Activated B cell treated with CpG ODN at 0.5 μM for 24 hours (primary cell): Measurements from ENCODE around the gene HS2ST1. TPM values are rescaled to one million over a fixed set of nuclear protein-coding genes. Genes with fewer than 3 reads are reported as not detected.

Experiments used
- ATAC-seq: fragments of 200-7000 bp; cut with Tn5 transposase; one replicate; pipeline ENCODE4 v1.10.0; 2021; ENCODE audit warnings: low read depth, mild to moderate bottlenecking, moderate library complexity
- CTCF ChIA-PET: fragments of 350-600 bp; sonication (Branson Sonifier 250); formaldehyde crosslinking; loops from one replicate; lab custom pipeline; 2021; ENCODE audit warnings: antibody characterized with exemption; lab: Charles Lee
- POLR2A ChIA-PET: fragments of 350-600 bp; sonication (Branson Sonifier 250); formaldehyde crosslinking; loops from one replicate; lab custom pipeline; 2021; ENCODE audit warnings: antibody characterized with exemption; lab: Charles Lee
- DNase-seq: peaks from one replicate; pipeline ENCODE4 v3.0.0; 2022
- H3K27ac Mint-ChIP-seq: one replicate; pipeline ENCODE4 v1.8.0; 2020; ENCODE audit warnings: mixed read lengths
- H3K27me3 Mint-ChIP-seq: one replicate; pipeline ENCODE4 v1.8.0; 2021; ENCODE audit warnings: mixed read lengths
- H3K36me3 Mint-ChIP-seq: one replicate; pipeline ENCODE4 v1.8.0; 2021; ENCODE audit warnings: low read depth, mixed read lengths
- H3K4me1 Mint-ChIP-seq: one replicate; pipeline ENCODE4 v1.8.0; 2021; ENCODE audit warnings: mixed read lengths
- H3K4me3 Mint-ChIP-seq: one replicate; pipeline ENCODE4 v1.8.0; 2020; ENCODE audit warnings: mild to moderate bottlenecking, mixed read lengths
- H3K9me3 Mint-ChIP-seq: one replicate; pipeline ENCODE4 v1.8.0; 2020; ENCODE audit warnings: mixed read lengths
- intact Hi-C: fragments of 100-400 bp; cut with micrococcal nuclease; formaldehyde crosslinking; loops from one replicate; pipeline ENCODE4 v1.15.1; 2024
- total RNA-seq: library from RNA; stranded (reverse); gene quantifications from 2 replicates; pipeline ENCODE4 v1.2.3, GENCODE V29; 2022
- TF ChIP-seq, protein P1 (sequence below): fragments of 200-600 bp; IDR thresholded peaks from one replicate; pipeline ENCODE4 v1.8.0; 2022; ENCODE audit warnings: antibody characterized with exemption, mild to moderate bottlenecking

The HS2ST1 gene
- total RNA-seq, 1 donor from 2014 or later, result 24.2 TPM

DNA sequence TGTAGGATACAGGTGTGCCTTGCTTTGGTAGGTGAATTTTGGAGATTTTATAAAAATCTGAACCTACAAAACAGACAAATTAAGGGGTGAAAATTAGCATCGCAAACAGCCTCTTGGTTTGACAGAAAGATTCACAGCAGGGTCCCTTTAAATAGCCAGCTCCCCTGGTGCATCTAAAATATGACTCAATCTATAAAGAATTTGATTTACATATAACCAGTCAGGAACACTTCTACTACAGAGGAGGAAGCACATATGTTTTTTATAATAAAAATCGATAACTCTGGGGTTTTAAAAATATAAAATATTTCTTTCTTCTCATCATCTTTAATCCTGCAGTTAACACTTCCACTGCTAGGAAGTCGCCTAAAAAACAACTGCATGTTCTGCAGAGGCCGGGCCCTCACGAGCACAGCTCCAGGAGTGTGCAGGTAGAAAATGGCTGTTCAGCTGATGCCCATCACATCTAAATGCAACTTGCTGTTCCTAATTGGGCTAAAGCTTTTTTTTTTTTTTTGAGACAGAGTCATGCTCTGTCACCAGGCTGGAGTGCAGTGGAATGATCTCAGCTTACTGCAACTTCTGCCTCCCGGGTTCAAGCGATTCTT lies 203.4 kb downstream of the HS2ST1 start:
- ATAC-seq (no peak), DNase-seq (no peak)
- Mint-ChIP-seq H3K27ac (no peak overlapping the region), H3K4me1 (peaks cover 3% of the 10 kb centered on the region), H3K4me3 (no peak overlapping the region), H3K27me3 (no peaks in the 10 kb centered on the region), H3K9me3 (no peaks in the 10 kb centered on the region), H3K36me3 (no peaks in the 10 kb centered on the region)
- TF ChIP-seq, protein P1, sequence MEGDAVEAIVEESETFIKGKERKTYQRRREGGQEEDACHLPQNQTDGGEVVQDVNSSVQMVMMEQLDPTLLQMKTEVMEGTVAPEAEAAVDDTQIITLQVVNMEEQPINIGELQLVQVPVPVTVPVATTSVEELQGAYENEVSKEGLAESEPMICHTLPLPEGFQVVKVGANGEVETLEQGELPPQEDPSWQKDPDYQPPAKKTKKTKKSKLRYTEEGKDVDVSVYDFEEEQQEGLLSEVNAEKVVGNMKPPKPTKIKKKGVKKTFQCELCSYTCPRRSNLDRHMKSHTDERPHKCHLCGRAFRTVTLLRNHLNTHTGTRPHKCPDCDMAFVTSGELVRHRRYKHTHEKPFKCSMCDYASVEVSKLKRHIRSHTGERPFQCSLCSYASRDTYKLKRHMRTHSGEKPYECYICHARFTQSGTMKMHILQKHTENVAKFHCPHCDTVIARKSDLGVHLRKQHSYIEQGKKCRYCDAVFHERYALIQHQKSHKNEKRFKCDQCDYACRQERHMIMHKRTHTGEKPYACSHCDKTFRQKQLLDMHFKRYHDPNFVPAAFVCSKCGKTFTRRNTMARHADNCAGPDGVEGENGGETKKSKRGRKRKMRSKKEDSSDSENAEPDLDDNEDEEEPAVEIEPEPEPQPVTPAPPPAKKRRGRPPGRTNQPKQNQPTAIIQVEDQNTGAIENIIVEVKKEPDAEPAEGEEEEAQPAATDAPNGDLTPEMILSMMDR, result no peak
- ChIA-PET CTCF (interaction anchor here (1.0 kb wide), 1 partner anchor 389 kb away, joined by 4 read pairs; no protein-coding TSS in a partner anchor), POLR2A (interaction anchor here (0.7 kb wide), 1 partner anchor 12 kb away, joined by 3 read pairs; no protein-coding TSS in a partner anchor)
- intact Hi-C loops, result no loop called here

DNA sequence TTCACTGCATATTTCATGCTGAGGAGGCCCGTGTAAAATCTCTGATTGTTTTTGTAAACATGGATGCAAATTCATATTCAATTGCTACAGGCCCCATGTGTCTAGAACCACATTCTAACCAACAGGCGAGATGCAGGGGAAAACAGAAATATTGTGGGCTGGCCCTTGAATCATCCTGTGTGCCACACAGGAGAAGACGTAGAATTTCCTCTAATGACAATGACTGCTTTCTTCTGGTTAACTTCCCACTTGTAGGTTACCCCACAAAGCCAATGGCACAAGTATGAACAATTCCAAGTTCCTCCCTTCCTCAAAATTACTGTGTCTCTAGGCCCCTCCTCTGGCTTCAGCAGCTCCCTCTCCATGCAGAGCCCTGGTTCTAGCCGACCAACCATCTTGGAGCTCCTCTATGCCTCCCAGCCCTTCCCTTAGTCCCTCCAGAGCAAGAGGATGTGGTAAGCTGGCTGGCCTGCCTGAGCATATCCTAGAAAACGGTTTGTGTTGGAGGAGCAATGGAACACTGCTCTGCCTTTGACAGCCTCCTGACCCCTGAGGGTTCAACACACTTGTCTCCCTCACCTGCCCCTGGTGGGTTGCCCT lies 205.2 kb downstream of the HS2ST1 start:
- intact Hi-C loops, result no loop called here
- ChIA-PET POLR2A (no interaction called here), CTCF (no interaction called here)
- Mint-ChIP-seq H3K9me3 (no peaks in the 10 kb centered on the region), H3K27me3 (no peaks in the 10 kb centered on the region), H3K4me3 (no peak overlapping the region), H3K27ac (no peak overlapping the region), H3K36me3 (no peaks in the 10 kb centered on the region), H3K4me1 (peaks cover 3% of the 10 kb centered on the region)
- no peak for DNase-seq
- TF ChIP-seq, protein P1, result no peak
- ATAC-seq, result no peak

DNA sequence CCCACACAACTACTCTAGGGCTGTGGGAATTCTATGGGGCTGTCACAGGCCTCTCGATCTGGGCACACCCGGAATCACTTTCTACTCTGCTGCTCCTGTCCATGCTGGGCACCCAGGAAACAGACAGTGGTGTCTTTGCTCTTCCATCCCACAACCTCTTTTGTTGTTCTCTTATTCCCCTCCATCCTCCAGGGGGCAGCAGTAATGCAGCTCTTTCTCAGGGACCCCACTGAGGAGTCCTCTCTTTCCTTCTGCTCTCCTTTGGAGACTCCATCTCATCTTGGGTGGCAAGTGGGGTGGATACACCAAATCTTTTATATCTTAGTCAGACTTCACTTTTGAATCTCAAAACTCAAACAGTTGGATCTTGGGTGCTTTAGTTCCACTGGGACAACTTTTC lies 206.3 kb downstream of the HS2ST1 start:
- Mint-ChIP-seq H3K4me3 (no peak overlapping the region), H3K36me3 (no peaks in the 10 kb centered on the region), H3K27me3 (no peaks in the 10 kb centered on the region), H3K27ac (no peak overlapping the region), H3K9me3 (no peaks in the 10 kb centered on the region), H3K4me1 (peaks cover 3% of the 10 kb centered on the region)
- ATAC-seq (no peak), DNase-seq (no peak)
- intact Hi-C loops, result no loop called here
- POLR2A ChIA-PET, result no interaction called here
- CTCF ChIA-PET, result no interaction called here
- TF ChIP-seq, protein P1, result no peak

DNA sequence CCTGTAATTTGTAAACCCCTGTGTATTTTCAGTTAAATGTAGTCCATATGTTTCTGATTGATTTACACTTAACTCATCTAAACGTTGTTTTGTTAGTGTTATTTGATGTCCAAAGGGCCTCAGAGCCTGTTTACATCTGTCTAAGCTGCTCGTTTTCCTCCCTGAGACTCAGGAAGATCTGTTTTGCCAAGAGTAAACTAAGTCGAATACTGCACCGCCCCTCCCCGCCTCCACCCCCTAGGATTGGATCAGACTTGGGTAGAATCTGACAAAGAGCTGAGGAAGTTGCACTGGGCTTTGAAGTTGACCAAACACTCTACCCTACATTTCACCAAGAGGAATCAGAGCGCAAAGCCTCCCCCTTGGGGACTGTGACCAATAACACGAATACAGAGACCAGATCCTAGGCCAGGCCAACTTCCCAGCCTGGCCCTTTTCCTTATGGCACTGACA lies 207.3 kb downstream of the HS2ST1 start:
- no peaks in the 10 kb centered on the region for H3K36me3 Mint-ChIP-seq
- no peak overlapping the region for H3K4me3 Mint-ChIP-seq
- no peaks in the 10 kb centered on the region for H3K9me3 Mint-ChIP-seq
- TF ChIP-seq, protein P1, result no peak
- H3K27ac Mint-ChIP-seq, result no peak overlapping the region
- ChIA-PET CTCF (no interaction called here), POLR2A (no interaction called here)
- no peak for ATAC-seq
- no peaks in the 10 kb centered on the region for H3K27me3 Mint-ChIP-seq
- peaks cover 3% of the 10 kb centered on the region for H3K4me1 Mint-ChIP-seq
- intact Hi-C loops, result no loop called here
- DNase-seq, result no peak

DNA sequence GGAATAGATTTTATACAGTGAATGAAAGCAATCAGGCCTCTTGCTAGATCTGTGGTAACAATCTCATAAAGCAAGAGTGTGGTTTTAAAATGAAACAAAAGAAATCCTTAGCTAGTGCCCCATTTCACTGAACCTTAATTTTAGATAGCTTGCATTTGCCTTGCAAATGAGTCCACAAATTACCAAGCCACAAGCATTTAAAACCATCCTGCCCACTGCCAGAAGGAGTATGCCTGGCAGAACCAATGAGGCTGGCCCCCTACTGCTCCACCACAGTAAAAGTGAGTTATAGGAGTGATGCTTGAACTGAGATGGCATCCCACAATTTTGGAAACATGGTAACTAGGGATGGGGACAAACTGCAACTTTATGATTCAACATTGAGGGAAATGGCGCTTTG lies 207.8 kb downstream of the HS2ST1 start:
- ATAC-seq, result no peak

More for the DNA sequence above, 207.8 kb downstream of the HS2ST1 start:
- intact Hi-C loops, result no loop called here
- Mint-ChIP-seq H3K27ac (no peak overlapping the region), H3K36me3 (no peaks in the 10 kb centered on the region), H3K4me1 (peaks cover 3% of the 10 kb centered on the region), H3K27me3 (no peaks in the 10 kb centered on the region), H3K9me3 (no peaks in the 10 kb centered on the region), H3K4me3 (no peak overlapping the region)
- no peak for DNase-seq
- CTCF ChIA-PET, result no interaction called here
- POLR2A ChIA-PET, result no interaction called here
- TF ChIP-seq, protein P1, result no peak
